NB4 (cell line): ENCODE results near the gene LMO7.

Source experiments
- DNase-seq: peaks from one replicate; pipeline ENCODE4 v3.0.0; 2010; ENCODE audit warnings: low read depth
- H3K4me3 ChIP-seq: one replicate; pipeline ENCODE4 v1.5.1; 2011; ENCODE audit warnings: mild to moderate bottlenecking, low read depth, low read length, moderate library complexity
- CTCF ChIP-seq: IDR thresholded peaks from one replicate; pipeline ENCODE4 v1.5.1; 2012; ENCODE audit warnings: low read depth, low read length
- MYC ChIP-seq: IDR thresholded peaks from 2 replicates; pipeline ENCODE4 v1.6.1; 2011; ENCODE audit warnings: low read depth, low read length
- POLR2A ChIP-seq: IDR thresholded peaks from 2 replicates; pipeline ENCODE4 v1.6.1; 2011; ENCODE audit warnings: mild to moderate bottlenecking; ENCODE audit not compliant: insufficient read length; ENCODE audit errors: extremely low read depth
- TF ChIP-seq, protein P1 (sequence below): IDR thresholded peaks from 2 replicates; pipeline ENCODE4 v1.6.1; 2011; ENCODE audit warnings: low read depth, low read length

Gene LMO7

GRCh38 chr13:75610466-75610865, 25.7 kb upstream of the LMO7 start:
- no peak for TF ChIP-seq CTCF
- TF ChIP-seq, protein P1, sequence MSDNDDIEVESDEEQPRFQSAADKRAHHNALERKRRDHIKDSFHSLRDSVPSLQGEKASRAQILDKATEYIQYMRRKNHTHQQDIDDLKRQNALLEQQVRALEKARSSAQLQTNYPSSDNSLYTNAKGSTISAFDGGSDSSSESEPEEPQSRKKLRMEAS, result no peak
- TF ChIP-seq MYC, result no peak
- TF ChIP-seq POLR2A, result no peak
- no peak overlapping the region for H3K4me3 ChIP-seq
- DNase-seq, result no peak

DNA sequence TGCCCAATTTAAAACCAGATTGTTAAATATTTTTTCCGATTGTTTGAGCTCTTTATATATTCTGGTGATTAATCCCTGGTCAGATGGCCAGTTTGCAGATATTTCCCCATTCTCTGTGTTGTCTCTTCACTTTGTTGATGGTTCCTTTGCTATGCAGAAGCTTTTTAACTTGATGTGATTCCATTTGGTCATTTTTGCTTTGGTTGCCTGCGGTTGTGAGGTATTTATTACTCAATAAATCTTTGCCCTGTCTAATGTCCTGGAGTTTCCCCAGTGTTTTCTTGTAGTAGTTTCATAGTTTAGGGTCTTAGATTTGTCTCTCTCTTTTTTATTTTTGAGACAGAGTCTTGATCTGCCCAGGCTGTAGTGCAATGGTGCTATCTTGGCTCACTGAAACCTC, 23.8 kb upstream of the LMO7 start:
- no peak overlapping the region for H3K4me3 ChIP-seq
- TF ChIP-seq POLR2A (no peak), CTCF (no peak), MYC (no peak)
- TF ChIP-seq, protein P1, result no peak
- DNase-seq, result no peak

GRCh38 chr13:75617230-75617629, 18.9 kb upstream of the LMO7 start:
- H3K4me3 ChIP-seq, result no peak overlapping the region
- no peak for DNase-seq
- no peak for TF ChIP-seq CTCF
- no peak for TF ChIP-seq POLR2A
- TF ChIP-seq, protein P1, result no peak
- no peak for TF ChIP-seq MYC

DNA sequence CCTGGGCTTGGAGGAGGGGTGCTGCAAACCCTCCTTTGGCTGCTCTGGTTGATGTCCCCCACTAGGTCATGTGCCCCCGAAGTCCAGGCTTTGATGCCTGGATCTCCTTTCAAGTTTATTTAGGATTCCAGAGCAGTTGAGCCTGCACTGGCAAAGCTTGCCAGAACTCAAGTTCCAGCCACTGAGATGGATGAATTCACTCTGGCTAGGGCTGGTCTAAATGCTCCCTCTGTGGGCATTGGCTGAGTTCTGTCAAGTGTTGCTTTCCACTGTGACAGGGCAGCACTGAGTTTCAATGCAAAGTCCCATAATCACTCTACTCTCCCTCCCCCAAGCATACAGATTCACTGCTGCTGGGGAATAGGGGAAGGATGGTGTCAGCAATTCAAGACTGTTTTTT, 17.8 kb upstream of the LMO7 start:
- no peak for DNase-seq
- TF ChIP-seq, protein P1, result no peak
- TF ChIP-seq CTCF (no peak), POLR2A (no peak), MYC (no peak)
- H3K4me3 ChIP-seq, result no peak overlapping the region

- no peak for DNase-seq
- H3K4me3 ChIP-seq, result no peak overlapping the region
- TF ChIP-seq, protein P1, result no peak
- no peak for TF ChIP-seq MYC
- no peak for TF ChIP-seq CTCF
- TF ChIP-seq POLR2A, result no peak
Measured at GRCh38 chr13:75620020-75620419, 16.1 kb upstream of the LMO7 start.

GRCh38 chr13:75621147-75621546, 15.0 kb upstream of the LMO7 start:
- no peak for DNase-seq
- no peak overlapping the region for H3K4me3 ChIP-seq
- TF ChIP-seq CTCF (no peak), MYC (no peak), POLR2A (no peak)
- TF ChIP-seq, protein P1, result no peak
